ENCODE results near the gene INIP. TPM values are rescaled to one million over a fixed set of nuclear protein-coding genes. Genes with fewer than 3 reads are reported as not detected.

INIP gene
- total and polyA plus RNA-seq, 2 donors (not counting 1 experiment from before 2014, with no cell fraction given), result 5.0 to 22.9 TPM

- Histone ChIP-seq H3K27ac (ENCODE audit: low read length in 2 of 2) (no peak overlapping the region), H3K9ac (ENCODE audit: low read length) (no peak overlapping the region), H2AFZ (ENCODE audit: insufficient read depth, low read depth, low read length, poor library complexity, severe bottlenecking) (no peak overlapping the region), H3K4me1 (ENCODE audit: control insufficient read depth in 2 of 2, insufficient read depth in 2 of 2, low read length in 2 of 2) (peaks cover 28 to 40% of the 10 kb centered on the region in 2 donors), H3K4me3 (ENCODE audit: control extremely low read depth in 1 of 5, extremely low read depth in 1 of 5, insufficient read depth in 1 of 5, low read depth in 2 of 5, low read length in 4 of 5) (no peak overlapping the region), H3K36me3 (replicated peaks in 1 of 2; ENCODE audit: control extremely low read depth in 1 of 2, control insufficient read depth in 1 of 2, extremely low read depth in 1 of 2, insufficient read depth in 2 of 2, low read length in 1 of 2) (no peaks in the 10 kb centered on the region), H3K9me3 (ENCODE audit: control extremely low read depth in 1 of 3, control insufficient read depth in 2 of 3, insufficient read depth in 1 of 3, low read length in 2 of 3) (peaks cover 0 to 6% (median 0%) of the 10 kb centered on the region in 3 donors), H4K20me1 (ENCODE audit: control insufficient read depth, insufficient read depth, low read length, poor library complexity, severe bottlenecking) (peaks cover 7% of the 10 kb centered on the region), H3K4me2 (replicated peaks; ENCODE audit: low read depth, low read length, poor library complexity, severe bottlenecking) (peak overlapping the region; percentile 52), H3K79me2 (ENCODE audit: control insufficient read depth, insufficient read depth, low read length) (no peaks in the 10 kb centered on the region), H3K27me3 (replicated peaks in 1 of 4; ENCODE audit: control extremely low read depth in 1 of 4, control insufficient read depth in 3 of 4, insufficient read depth in 4 of 4, low read length in 3 of 4) (peaks cover 0 to 3% (median 1%) of the 10 kb centered on the region in 4 experiments)
- intact Hi-C loops (cut with micrococcal nuclease), result no loop called here
- 67% methylated on average over 3 of the region's 4 CpGs for WGBS (ENCODE audit: insufficient coverage)
- POLR2A ChIA-PET, result no interaction called here
- no peak for TF ChIP-seq EZH2 (IDR thresholded peaks at IDR 0.05; ENCODE audit: borderline replicate concordance, insufficient read depth, low read depth, low read length, poor library complexity, severe bottlenecking)
- TF ChIP-seq, protein P1, sequence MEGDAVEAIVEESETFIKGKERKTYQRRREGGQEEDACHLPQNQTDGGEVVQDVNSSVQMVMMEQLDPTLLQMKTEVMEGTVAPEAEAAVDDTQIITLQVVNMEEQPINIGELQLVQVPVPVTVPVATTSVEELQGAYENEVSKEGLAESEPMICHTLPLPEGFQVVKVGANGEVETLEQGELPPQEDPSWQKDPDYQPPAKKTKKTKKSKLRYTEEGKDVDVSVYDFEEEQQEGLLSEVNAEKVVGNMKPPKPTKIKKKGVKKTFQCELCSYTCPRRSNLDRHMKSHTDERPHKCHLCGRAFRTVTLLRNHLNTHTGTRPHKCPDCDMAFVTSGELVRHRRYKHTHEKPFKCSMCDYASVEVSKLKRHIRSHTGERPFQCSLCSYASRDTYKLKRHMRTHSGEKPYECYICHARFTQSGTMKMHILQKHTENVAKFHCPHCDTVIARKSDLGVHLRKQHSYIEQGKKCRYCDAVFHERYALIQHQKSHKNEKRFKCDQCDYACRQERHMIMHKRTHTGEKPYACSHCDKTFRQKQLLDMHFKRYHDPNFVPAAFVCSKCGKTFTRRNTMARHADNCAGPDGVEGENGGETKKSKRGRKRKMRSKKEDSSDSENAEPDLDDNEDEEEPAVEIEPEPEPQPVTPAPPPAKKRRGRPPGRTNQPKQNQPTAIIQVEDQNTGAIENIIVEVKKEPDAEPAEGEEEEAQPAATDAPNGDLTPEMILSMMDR (IDR thresholded peaks at IDR 0.05), result no peak
- Mint-ChIP-seq H3K27me3 (peaks cover 8% of the 10 kb centered on the region), H3K9me3 (ENCODE audit: insufficient read depth) (no peaks in the 10 kb centered on the region), H3K27ac (peak overlapping the region; percentile 5), H3K4me1 (peaks cover 40% of the 10 kb centered on the region), H3K4me3 (peak overlapping the region; percentile 35)
- CTCF ChIA-PET, result interaction anchor here (0.6 kb wide), 1 partner anchor 52 kb away, joined by 4 read pairs; no protein-coding TSS in a partner anchor
- ATAC-seq (ENCODE audit: low read depth), result no peak
- DNase-seq, result no peak
Measured at GRCh38 chr9:112744177-112744576, 26.3 kb upstream of the INIP start.

DNA sequence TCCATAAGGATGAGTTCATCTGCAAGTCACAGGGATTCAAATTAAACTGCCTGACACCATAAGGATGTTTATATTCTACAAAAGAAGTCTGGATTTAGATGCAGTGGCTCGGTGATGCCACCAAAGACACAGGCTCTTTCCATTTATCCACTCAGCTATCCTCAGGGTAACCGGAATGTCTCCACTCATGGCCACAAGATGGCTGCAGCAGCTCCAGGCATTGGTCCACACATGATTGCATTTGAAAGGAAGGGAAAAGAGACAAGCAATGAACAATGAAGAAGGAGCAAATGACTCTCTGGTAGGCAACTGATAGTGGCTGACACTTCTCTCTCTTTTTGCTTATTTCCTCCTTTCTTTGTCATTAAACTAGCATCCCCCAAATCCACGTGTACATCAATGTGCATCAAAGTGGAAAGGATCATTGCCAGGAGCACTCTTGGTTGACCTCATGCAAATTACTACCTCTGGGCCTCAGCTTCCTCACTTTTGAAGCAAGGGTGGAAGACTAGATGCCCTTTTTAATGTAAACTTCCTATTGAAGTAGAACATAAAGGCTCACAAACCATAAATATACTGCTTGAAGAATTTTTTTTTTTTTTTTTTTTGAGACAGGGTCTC lies 25.4 kb upstream of the INIP start:
- Histone ChIP-seq H3K27ac (ENCODE audit: low read length in 2 of 2) (no peak overlapping the region), H3K4me3 (ENCODE audit: control extremely low read depth in 1 of 5, extremely low read depth in 1 of 5, insufficient read depth in 1 of 5, low read depth in 2 of 5, low read length in 4 of 5) (no peak overlapping the region), H2AFZ (ENCODE audit: insufficient read depth, low read depth, low read length, poor library complexity, severe bottlenecking) (no peak overlapping the region), H3K27me3 (replicated peaks in 1 of 4; ENCODE audit: control extremely low read depth in 1 of 4, control insufficient read depth in 3 of 4, insufficient read depth in 4 of 4, low read length in 3 of 4) (peaks cover 0 to 3% (median 1%) of the 10 kb centered on the region in 4 experiments), H3K4me1 (ENCODE audit: control insufficient read depth in 2 of 2, insufficient read depth in 2 of 2, low read length in 2 of 2) (peaks cover 28 to 40% of the 10 kb centered on the region in 2 donors), H3K9ac (ENCODE audit: low read length) (no peak overlapping the region), H4K20me1 (ENCODE audit: control insufficient read depth, insufficient read depth, low read length, poor library complexity, severe bottlenecking) (peaks cover 7% of the 10 kb centered on the region), H3K9me3 (ENCODE audit: control extremely low read depth in 1 of 3, control insufficient read depth in 2 of 3, insufficient read depth in 1 of 3, low read length in 2 of 3) (peaks cover 0 to 6% (median 0%) of the 10 kb centered on the region in 3 donors), H3K79me2 (ENCODE audit: control insufficient read depth, insufficient read depth, low read length) (no peaks in the 10 kb centered on the region), H3K36me3 (replicated peaks in 1 of 2; ENCODE audit: control extremely low read depth in 1 of 2, control insufficient read depth in 1 of 2, extremely low read depth in 1 of 2, insufficient read depth in 2 of 2, low read length in 1 of 2) (no peaks in the 10 kb centered on the region), H3K4me2 (replicated peaks; ENCODE audit: low read depth, low read length, poor library complexity, severe bottlenecking) (peak overlapping the region; percentile 52)
- intact Hi-C loops (cut with micrococcal nuclease), result no loop called here
- H3K27ac Mint-ChIP-seq, result peak overlapping the region; percentile 59
- 0% methylated on average over 1 of the region's 3 CpGs for WGBS (ENCODE audit: insufficient coverage)
- peaks cover 8% of the 10 kb centered on the region for H3K27me3 Mint-ChIP-seq
- DNase-seq, result peak; percentile 79
- ATAC-seq (ENCODE audit: low read depth), result peak; percentile 83
- H3K4me3 Mint-ChIP-seq, result peak overlapping the region; percentile 57
- H3K4me1 Mint-ChIP-seq, result peaks cover 40% of the 10 kb centered on the region
- H3K9me3 Mint-ChIP-seq (ENCODE audit: insufficient read depth), result no peaks in the 10 kb centered on the region
- ChIA-PET CTCF (interaction anchor here (0.6 to 1.6 kb wide), 3 partner anchors 26 to 53 kb away, joined by 3 to 6 read pairs (median 4); partner anchors contain the start of gene INIP), POLR2A (interaction anchor here (0.6 to 0.7 kb wide), 2 partner anchors 17 to 281 kb away, joined by 4 to 12 read pairs; no protein-coding TSS in a partner anchor)
- no peak for TF ChIP-seq EZH2 (IDR thresholded peaks at IDR 0.05; ENCODE audit: borderline replicate concordance, insufficient read depth, low read depth, low read length, poor library complexity, severe bottlenecking)
- TF ChIP-seq, protein P1 (IDR thresholded peaks at IDR 0.05), result no peak

Data from B cell (primary cell).